GM19438 (cell line): ENCODE measurements around the gene HSD17B1.

Source experiments
- ATAC-seq: cut with Tn5 transposase; IDR thresholded peaks from one replicate; pipeline ENCODE4 v1.9.1; 2021; ENCODE audit warnings: low read depth; ENCODE audit not compliant: unreplicated experiment

HSD17B1 gene

DNA sequence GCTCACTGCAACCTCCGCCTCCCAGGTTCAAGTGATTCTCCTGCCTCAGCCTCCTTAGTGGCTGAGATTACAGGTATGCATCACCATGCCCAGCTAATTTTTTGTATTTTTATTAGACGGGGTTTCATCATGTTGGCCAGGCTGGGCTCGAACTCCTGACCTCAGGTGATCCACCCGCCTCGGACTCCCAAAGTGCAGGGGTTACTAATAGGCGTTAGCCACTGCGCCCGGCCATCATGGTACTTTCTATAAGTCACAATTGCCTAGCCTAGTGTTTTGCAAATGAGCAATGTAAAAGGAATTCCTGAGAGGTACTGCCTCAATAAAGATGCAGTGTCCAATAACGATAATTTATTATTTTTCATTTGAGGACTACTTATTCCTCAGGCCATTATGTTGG lies 38.7 kb downstream of the HSD17B1 start:
- no peak for ATAC-seq

DNA sequence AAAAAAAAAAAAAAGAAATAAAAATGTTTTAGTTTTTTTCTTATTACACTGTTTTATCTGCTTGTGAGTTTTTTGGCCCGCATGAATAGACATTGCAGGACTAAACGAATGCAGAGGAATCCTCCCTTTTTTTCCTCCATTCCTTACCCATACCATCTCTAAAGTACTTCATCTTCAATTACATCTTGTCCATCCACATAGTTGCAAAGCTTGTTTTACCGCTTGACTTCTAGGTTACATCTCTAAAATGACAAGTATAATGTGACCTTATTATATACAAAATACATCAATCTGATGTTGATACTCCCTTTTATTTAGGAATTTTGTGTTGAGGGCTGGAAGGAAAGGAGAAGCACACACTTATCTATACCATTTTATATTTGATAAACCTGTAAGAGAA lies 43.7 kb downstream of the HSD17B1 start:
- ATAC-seq: no peak

GRCh38 chr17:42598905-42599304 lies 46.2 kb downstream of the HSD17B1 start:
- ATAC-seq: no peak

DNA sequence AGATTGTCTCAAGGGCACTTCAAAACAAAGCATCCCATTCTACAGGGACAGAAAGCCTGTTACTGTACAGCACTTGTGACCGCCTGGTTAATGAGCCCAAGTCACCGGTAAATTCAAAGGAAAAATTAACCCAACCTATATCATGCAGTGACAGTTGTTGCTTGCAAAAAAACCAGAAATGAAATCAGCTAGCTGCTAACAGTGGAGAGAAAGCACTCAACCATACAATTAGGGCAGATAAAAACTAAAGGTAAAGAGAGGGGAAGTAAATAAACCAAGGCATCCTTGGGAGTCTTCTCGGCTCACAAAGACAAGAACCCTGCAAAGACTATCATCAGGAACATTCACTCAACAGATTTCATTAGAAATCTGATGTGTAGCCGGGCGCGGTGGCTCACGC lies 50.6 kb downstream of the HSD17B1 start:
- ATAC-seq: no peak
